Measurements from ENCODE around the gene ADM.
A peak's percentile ranks its signal among the peaks of the same experiment; 100 is the strongest.

ADM gene

GRCh38 chr11:10267821-10268220 is 37.1 kb upstream of the ADM start:
- no peak for TF ChIP-seq CTCF (IDR thresholded peaks at IDR 0.05; ENCODE audit: low read length, missing control alignments)
- DNase-seq (ENCODE audit: low read depth), result no peak
- H3K4me3 ChIP-seq (replicated peaks; ENCODE audit: low read depth, low read length), result no peak overlapping the region

- no peak for DNase-seq (ENCODE audit: low read depth)
- TF ChIP-seq CTCF (IDR thresholded peaks at IDR 0.05; ENCODE audit: low read length, missing control alignments), result no peak
- no peak overlapping the region for H3K4me3 ChIP-seq (replicated peaks; ENCODE audit: low read depth, low read length)
Observed at GRCh38 chr11:10268746-10269488, 36.0 kb upstream of the ADM start.

GRCh38 chr11:10272132-10272531 is 32.7 kb upstream of the ADM start:
- TF ChIP-seq CTCF (IDR thresholded peaks at IDR 0.05; ENCODE audit: low read length, missing control alignments), result no peak
- H3K4me3 ChIP-seq (replicated peaks; ENCODE audit: low read depth, low read length), result no peak overlapping the region
- no peak for DNase-seq (ENCODE audit: low read depth)

GRCh38 chr11:10273738-10274137 is 31.1 kb upstream of the ADM start:
- no peak for TF ChIP-seq CTCF (IDR thresholded peaks at IDR 0.05; ENCODE audit: low read length, missing control alignments)
- no peak overlapping the region for H3K4me3 ChIP-seq (replicated peaks; ENCODE audit: low read depth, low read length)
- DNase-seq (ENCODE audit: low read depth), result no peak

GRCh38 chr11:10274726-10275125 is 30.1 kb upstream of the ADM start:
- no peak for TF ChIP-seq CTCF (IDR thresholded peaks at IDR 0.05; ENCODE audit: low read length, missing control alignments)
- no peak for DNase-seq (ENCODE audit: low read depth)
- no peak overlapping the region for H3K4me3 ChIP-seq (replicated peaks; ENCODE audit: low read depth, low read length)

GRCh38 chr11:10275714-10276113 is 29.2 kb upstream of the ADM start:
- H3K4me3 ChIP-seq (replicated peaks; ENCODE audit: low read depth, low read length), result no peak overlapping the region
- TF ChIP-seq CTCF (IDR thresholded peaks at IDR 0.05; ENCODE audit: low read length, missing control alignments), result no peak
- DNase-seq (ENCODE audit: low read depth), result peak; percentile 26

- H3K4me3 ChIP-seq (replicated peaks; ENCODE audit: low read depth, low read length), result no peak overlapping the region
- no peak for TF ChIP-seq CTCF (IDR thresholded peaks at IDR 0.05; ENCODE audit: low read length, missing control alignments)
Observed at GRCh38 chr11:10282117-10282516, 22.8 kb upstream of the ADM start.

More at GRCh38 chr11:10282117-10282516, 22.8 kb upstream of the ADM start:
- DNase-seq (ENCODE audit: low read depth), result no peak

Measured in fibroblast of pulmonary artery (primary cell).